ENCODE results near the gene RAB20.

DNA sequence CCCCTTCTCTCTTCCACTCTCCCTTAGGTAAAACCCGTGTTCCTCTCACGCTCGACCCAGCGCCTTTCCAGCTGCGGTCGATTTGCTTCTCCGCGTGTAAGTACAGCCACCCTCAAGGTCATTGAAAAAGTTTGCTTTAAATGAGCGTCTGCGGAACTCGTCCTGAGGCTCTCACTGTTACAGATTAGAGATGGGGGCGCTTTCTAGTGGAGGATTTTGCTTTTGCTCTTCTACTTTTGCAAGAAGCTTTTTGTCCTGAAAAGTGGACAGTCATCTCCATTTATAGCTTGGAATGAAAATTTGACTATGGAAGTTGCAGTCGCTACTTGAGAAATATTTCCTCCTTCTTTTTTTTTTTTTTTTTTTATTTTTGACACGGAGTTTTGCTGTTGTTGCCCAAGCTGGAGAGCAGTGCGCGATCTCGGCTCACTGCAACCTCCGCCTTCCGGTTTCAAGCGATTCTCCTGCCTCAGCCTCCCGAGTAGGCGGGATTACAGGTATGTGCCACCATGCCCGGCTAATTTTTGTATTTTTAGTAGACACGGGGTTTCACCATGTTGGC, 595 bp upstream of the RAB20 start:
- TF ChIP-seq EZH2 (IDR thresholded peaks at IDR 0.05; ENCODE audit: insufficient read depth, poor library complexity, severe bottlenecking) (no peak), EZH2phosphoT487 (IDR thresholded peaks at IDR 0.05; ENCODE audit: insufficient read depth, low read depth) (no peak)
